ENCODE results near the gene PRMT3.

DNA sequence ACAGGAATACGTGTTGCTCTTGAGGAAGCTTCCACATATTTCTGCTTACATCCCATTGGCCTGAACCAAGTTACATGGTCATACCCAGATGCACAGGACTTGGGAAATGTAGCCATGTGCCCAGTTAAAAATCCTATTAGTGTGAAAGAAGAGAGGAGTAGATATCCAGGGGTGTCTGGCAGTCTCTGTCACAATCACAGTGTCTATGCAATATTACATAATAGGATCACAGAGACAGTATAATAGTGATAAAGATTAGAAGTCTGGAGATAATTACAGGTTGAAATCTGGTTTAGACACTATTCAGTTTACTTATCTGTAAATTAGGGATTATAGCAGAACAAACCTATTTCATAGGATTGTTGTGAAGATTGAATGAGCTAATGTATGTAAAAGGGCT is 149.3 kb downstream of the PRMT3 start:
- TF ChIP-seq, protein P1, sequence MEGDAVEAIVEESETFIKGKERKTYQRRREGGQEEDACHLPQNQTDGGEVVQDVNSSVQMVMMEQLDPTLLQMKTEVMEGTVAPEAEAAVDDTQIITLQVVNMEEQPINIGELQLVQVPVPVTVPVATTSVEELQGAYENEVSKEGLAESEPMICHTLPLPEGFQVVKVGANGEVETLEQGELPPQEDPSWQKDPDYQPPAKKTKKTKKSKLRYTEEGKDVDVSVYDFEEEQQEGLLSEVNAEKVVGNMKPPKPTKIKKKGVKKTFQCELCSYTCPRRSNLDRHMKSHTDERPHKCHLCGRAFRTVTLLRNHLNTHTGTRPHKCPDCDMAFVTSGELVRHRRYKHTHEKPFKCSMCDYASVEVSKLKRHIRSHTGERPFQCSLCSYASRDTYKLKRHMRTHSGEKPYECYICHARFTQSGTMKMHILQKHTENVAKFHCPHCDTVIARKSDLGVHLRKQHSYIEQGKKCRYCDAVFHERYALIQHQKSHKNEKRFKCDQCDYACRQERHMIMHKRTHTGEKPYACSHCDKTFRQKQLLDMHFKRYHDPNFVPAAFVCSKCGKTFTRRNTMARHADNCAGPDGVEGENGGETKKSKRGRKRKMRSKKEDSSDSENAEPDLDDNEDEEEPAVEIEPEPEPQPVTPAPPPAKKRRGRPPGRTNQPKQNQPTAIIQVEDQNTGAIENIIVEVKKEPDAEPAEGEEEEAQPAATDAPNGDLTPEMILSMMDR (IDR thresholded peaks at IDR 0.05): no peak
- no peak for TF ChIP-seq POLR2A (IDR thresholded peaks at IDR 0.05)

Data from adrenal gland (tissue), 5 donors.